Endothelial cell of umbilical vein (primary cell): ENCODE measurements around the gene ALOX12. TPM values are rescaled to one million over a fixed set of nuclear protein-coding genes. Genes with fewer than 3 reads are reported as not detected.

Experiments used
- BruUV-seq: library from RNA; stranded (reverse); fragments of 400-500 nt; replicated peaks from 2 replicates; lab custom pipeline; 2021; lab: Mats Ljungman, UMichigan
- CTCF ChIA-PET: fragments of 300-600, 350-600 bp; sonication (Branson Sonifier 250); formaldehyde crosslinking; loops from one replicate; lab custom pipeline; 2021; ENCODE audit warnings: antibody characterized with exemption, inconsistent platforms; lab: Charles Lee
- POLR2A ChIA-PET: fragments of 300-600, 350-600 bp; sonication (Branson Sonifier 250); formaldehyde crosslinking; loops from one replicate; lab custom pipeline; 2021; ENCODE audit warnings: antibody characterized with exemption, inconsistent platforms; lab: Charles Lee
- DNase-seq: peaks from one replicate; pipeline ENCODE4 v3.0.0-alpha.2; 2011; ENCODE audit warnings: low read depth, low spot score
- FAIRE-seq: peaks from 2 replicates; lab custom pipeline; 2011; peaks lifted over from hg19 to GRCh38; lab: Jason Lieb, UNC
- H2AFZ ChIP-seq: 2 replicates; pipeline ENCODE4 v1.6.0; 2012; ENCODE audit warnings: low read depth, low read length, control low read depth, inconsistent platforms
- H3K27ac ChIP-seq: 2 replicates; pipeline ENCODE4 v1.5.1; 2011; ENCODE audit warnings: low read depth, mild to moderate bottlenecking, control low read depth, low read length, moderate library complexity; ENCODE audit not compliant: insufficient read depth
- H3K27me3 ChIP-seq, 2 experiments: 2 replicates each; pipeline versions ENCODE4 v1.6.0 to v1.6.1; 2011; ENCODE audit warnings: low read length in 2 of 2, mixed read lengths in 1 of 2; ENCODE audit not compliant: control insufficient read depth in 2 of 2, insufficient read depth in 2 of 2
- H3K36me3 ChIP-seq, 2 experiments: 2 replicates in 1 of 2; 3 replicates in 1 of 2; pipeline ENCODE4 v1.5.1; 2011; ENCODE audit warnings: low read length in 2 of 2, mild to moderate bottlenecking in 1 of 2, moderate library complexity in 1 of 2; ENCODE audit not compliant: control insufficient read depth in 2 of 2, insufficient read depth in 2 of 2; ENCODE audit errors: extremely low read depth in 1 of 2
- H3K4me1 ChIP-seq: 3 replicates; pipeline ENCODE4 v1.5.1; 2011; ENCODE audit warnings: mild to moderate bottlenecking, low read length; ENCODE audit not compliant: control insufficient read depth, insufficient read depth; ENCODE audit errors: extremely low read depth
- H3K4me2 ChIP-seq: 2 replicates; pipeline ENCODE4 v1.6.1; 2011; ENCODE audit warnings: low read length, control low read depth, mixed read lengths; ENCODE audit not compliant: insufficient read depth
- H3K4me3 ChIP-seq, 3 experiments: fragments of 200-600 bp in 1 of 3; sonication (generic), shearing (Covaris generic) in 1 of 3; replicated peaks in 1 of 3; 2 replicates each; pipeline ENCODE4 v1.5.1; 2011 to 2016; ENCODE audit warnings: control low read depth in 3 of 3, low read length in 3 of 3, mild to moderate bottlenecking in 2 of 3, inconsistent platforms in 1 of 3, low read depth in 1 of 3, moderate library complexity in 1 of 3; ENCODE audit not compliant: insufficient read depth in 1 of 3
- H3K79me2 ChIP-seq: 2 replicates; pipeline ENCODE4 v1.6.0; 2012; ENCODE audit warnings: low read length, inconsistent platforms; ENCODE audit not compliant: control insufficient read depth, insufficient read depth
- H3K9ac ChIP-seq: replicated peaks from 2 replicates; pipeline ENCODE3; 2011; ENCODE audit warnings: low read length, control low read depth; ENCODE audit not compliant: insufficient read depth; ENCODE audit errors: extremely low read depth
- H3K9me1 ChIP-seq: replicated peaks from 3 replicates; pipeline ENCODE4 v1.6.0; 2011; ENCODE audit warnings: mild to moderate bottlenecking, low read length; ENCODE audit not compliant: control insufficient read depth, insufficient read depth; ENCODE audit errors: extremely low read depth
- H3K9me3 ChIP-seq: replicated peaks from 2 replicates; pipeline ENCODE4 v1.5.1; 2012; ENCODE audit warnings: low read length, inconsistent platforms; ENCODE audit not compliant: control insufficient read depth, insufficient read depth
- H4K20me1 ChIP-seq: replicated peaks from 2 replicates; pipeline ENCODE3; 2011; ENCODE audit warnings: mild to moderate bottlenecking, low read length; ENCODE audit not compliant: control insufficient read depth, insufficient read depth; ENCODE audit errors: extremely low read depth
- EZH2 ChIP-seq: IDR thresholded peaks from 2 replicates; pipeline ENCODE4 v1.6.1; 2012; ENCODE audit warnings: borderline replicate concordance, low read depth, mild to moderate bottlenecking, moderate library complexity, low read length, inconsistent platforms; ENCODE audit not compliant: severe bottlenecking
- FOS ChIP-seq: IDR thresholded peaks from 2 replicates; pipeline ENCODE4 v1.6.1; 2011; ENCODE audit warnings: mild to moderate bottlenecking, low read length, moderate library complexity, borderline replicate concordance; ENCODE audit not compliant: insufficient read depth
- GATA2 ChIP-seq: IDR thresholded peaks from 2 replicates; pipeline ENCODE4 v1.7.0; 2011; ENCODE audit warnings: low read depth, mild to moderate bottlenecking, moderate library complexity, mixed read lengths, low read length; ENCODE audit not compliant: insufficient read length, insufficient read depth
- JUN ChIP-seq: IDR thresholded peaks from 2 replicates; pipeline ENCODE4 v1.6.1; 2011; ENCODE audit warnings: borderline replicate concordance, low read depth; ENCODE audit not compliant: insufficient read length, insufficient read depth
- MAX ChIP-seq: IDR thresholded peaks from 2 replicates; pipeline ENCODE4 v1.6.1; 2011; ENCODE audit not compliant: insufficient read depth, insufficient read length
- MYC ChIP-seq: IDR thresholded peaks from one replicate; pipeline ENCODE4 v1.6.1; 2011; ENCODE audit warnings: mild to moderate bottlenecking, low read depth, low read length
- POLR2A ChIP-seq: IDR thresholded peaks from 2 replicates; pipeline ENCODE4 v1.6.1; 2012; ENCODE audit warnings: low read depth, mild to moderate bottlenecking, control low read depth, low read length
- POLR2AphosphoS5 ChIP-seq: IDR thresholded peaks from 2 replicates; pipeline ENCODE4 v1.6.1; 2012; ENCODE audit warnings: low read depth, mild to moderate bottlenecking, control low read depth, low read length, moderate library complexity; ENCODE audit not compliant: insufficient read depth
- dilution Hi-C: fragments of 300-500 bp; cut with MboI; formaldehyde crosslinking; loops from one replicate; pipeline ENCODE4 v1.15.0; 2019; ENCODE audit warnings: low sequenced_read_pairs; ENCODE audit not compliant: extremely low pct_ligation_motif_present
- intact Hi-C: fragments of 100-400 bp; cut with micrococcal nuclease; formaldehyde crosslinking; loops from one replicate; pipeline ENCODE4 v1.10.0; 2022
- polyA plus RNA-seq, 4 experiments: library from polyadenylated mRNA; depleted of rRNA in 3 of 4; stranded (reverse) in 3 of 4; unstranded in 1 of 4; fragments of >200 nt; gene quantifications; 2 replicates each; pipeline versions ENCODE4 v1.2.1 to v1.2.3, GENCODE V29; 2011 to 2012; ENCODE audit warnings: missing spikeins in 1 of 4
- total RNA-seq: library from RNA; stranded (reverse); gene quantifications from 2 replicates; pipeline ENCODE4 v1.2.3, GENCODE V29; 2021
- TF ChIP-seq, protein P1 (sequence below), 2 donors: IDR thresholded peaks; 1 replicate in 1 of 2; 2 replicates in 1 of 2; pipeline ENCODE4 v1.5.1; 2011; ENCODE audit warnings: low read length in 2 of 2, mild to moderate bottlenecking in 2 of 2, moderate library complexity in 2 of 2, control low read depth in 1 of 2, inconsistent platforms in 1 of 2, low read depth in 1 of 2; ENCODE audit not compliant: insufficient read depth in 1 of 2; ENCODE audit errors: extremely low read depth in 1 of 2

Gene ALOX12
- total and polyA plus RNA-seq, 2 donors (not counting 3 experiments of a cell fraction or from before 2014, with no cell fraction given) = not detected

DNA sequence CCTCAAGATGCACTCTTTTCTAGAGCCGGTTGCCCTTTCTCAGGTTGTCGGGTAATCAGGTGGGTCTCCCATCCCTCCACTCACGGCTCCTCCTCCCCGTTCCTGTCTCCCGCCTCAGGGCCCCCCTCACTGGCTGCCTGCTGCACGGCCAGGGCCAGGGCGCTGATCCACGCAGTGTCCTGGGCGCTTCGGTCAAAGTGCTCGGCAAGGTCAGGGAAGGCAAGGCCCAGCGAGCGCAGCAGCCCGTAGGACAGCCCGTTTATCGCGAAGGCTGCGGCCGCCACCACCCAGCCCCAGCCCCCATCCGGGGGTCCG is 47.3 kb downstream of the ALOX12 start:
- ChIA-PET POLR2A (no interaction called here), CTCF (interaction anchor here (0.6 to 3.7 kb wide), 5 partner anchors 90 to 253 kb away, joined by 3 to 74 read pairs (median 3); no protein-coding TSS in a partner anchor)
- H3K9ac ChIP-seq = peak overlapping the region; percentile 73
- dilution Hi-C loops (no loop called here), intact Hi-C loops (no loop called here)
- H3K27ac ChIP-seq = no peak overlapping the region
- no TSS peak for BruUV-seq
- no peaks in the 10 kb centered on the region for H3K36me3 ChIP-seq
- TF ChIP-seq FOS = no peak
- TF ChIP-seq POLR2AphosphoS5 = no peak
- TF ChIP-seq, protein P1, sequence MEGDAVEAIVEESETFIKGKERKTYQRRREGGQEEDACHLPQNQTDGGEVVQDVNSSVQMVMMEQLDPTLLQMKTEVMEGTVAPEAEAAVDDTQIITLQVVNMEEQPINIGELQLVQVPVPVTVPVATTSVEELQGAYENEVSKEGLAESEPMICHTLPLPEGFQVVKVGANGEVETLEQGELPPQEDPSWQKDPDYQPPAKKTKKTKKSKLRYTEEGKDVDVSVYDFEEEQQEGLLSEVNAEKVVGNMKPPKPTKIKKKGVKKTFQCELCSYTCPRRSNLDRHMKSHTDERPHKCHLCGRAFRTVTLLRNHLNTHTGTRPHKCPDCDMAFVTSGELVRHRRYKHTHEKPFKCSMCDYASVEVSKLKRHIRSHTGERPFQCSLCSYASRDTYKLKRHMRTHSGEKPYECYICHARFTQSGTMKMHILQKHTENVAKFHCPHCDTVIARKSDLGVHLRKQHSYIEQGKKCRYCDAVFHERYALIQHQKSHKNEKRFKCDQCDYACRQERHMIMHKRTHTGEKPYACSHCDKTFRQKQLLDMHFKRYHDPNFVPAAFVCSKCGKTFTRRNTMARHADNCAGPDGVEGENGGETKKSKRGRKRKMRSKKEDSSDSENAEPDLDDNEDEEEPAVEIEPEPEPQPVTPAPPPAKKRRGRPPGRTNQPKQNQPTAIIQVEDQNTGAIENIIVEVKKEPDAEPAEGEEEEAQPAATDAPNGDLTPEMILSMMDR (IDR thresholded peaks at IDR 0.05; ENCODE audit: extremely low read depth in 1 of 2, insufficient read depth in 1 of 2, low read depth in 1 of 2, low read length in 2 of 2) = no peak
- TF ChIP-seq MAX = no peak
- TF ChIP-seq POLR2A = no peak
- TF ChIP-seq EZH2 = no peak
- TF ChIP-seq GATA2 = no peak
- no peak for TF ChIP-seq MYC
- no peak for TF ChIP-seq JUN
- H3K9me1 ChIP-seq = no peaks in the 10 kb centered on the region
- peaks cover 25% of the 10 kb centered on the region for H3K4me1 ChIP-seq
- peak overlapping the region; percentile 92 for H2AFZ ChIP-seq
- FAIRE-seq = no peak
- H3K4me2 ChIP-seq = peak overlapping the region; percentile 40
- peak overlapping the region; percentile 5 to 35 (median 30) for H3K4me3 ChIP-seq
- no peaks in the 10 kb centered on the region for H3K27me3 ChIP-seq
- no peaks in the 10 kb centered on the region for H3K9me3 ChIP-seq
- no peaks in the 10 kb centered on the region for H3K79me2 ChIP-seq
- H4K20me1 ChIP-seq = no peaks in the 10 kb centered on the region
- DNase-seq = no peak
